Keratinocyte (primary cell): ENCODE data around the gene FAU. TPM values are rescaled to one million over a fixed set of nuclear protein-coding genes. Genes with fewer than 3 reads are reported as not detected.

Source experiments
- DNase-seq: peaks from one replicate; pipeline ENCODE4 v3.0.0-alpha.2; 2011; ENCODE audit warnings: low read depth, missing footprints, low spot score
- FAIRE-seq: peaks from 2 replicates; lab custom pipeline; 2011; peaks lifted over from hg19 to GRCh38; lab: Jason Lieb, UNC
- H2AFZ ChIP-seq: 2 replicates; pipeline ENCODE4 v1.6.0; 2012; ENCODE audit warnings: low read length, control low read depth, inconsistent platforms; ENCODE audit not compliant: control insufficient read depth
- H3K27ac ChIP-seq: 2 replicates; pipeline ENCODE4 v1.5.1; 2011; ENCODE audit warnings: low read length; ENCODE audit not compliant: control insufficient read depth, insufficient read depth
- H3K27me3 ChIP-seq: 3 replicates; pipeline ENCODE4 v1.6.0; 2011; ENCODE audit warnings: low read length; ENCODE audit not compliant: control insufficient read depth, insufficient read depth; ENCODE audit errors: extremely low read depth
- H3K36me3 ChIP-seq, 2 experiments: 2 replicates in 1 of 2; 3 replicates in 1 of 2; pipeline ENCODE4 v1.5.1; 2011; ENCODE audit warnings: low read length in 2 of 2, mild to moderate bottlenecking in 1 of 2; ENCODE audit not compliant: control insufficient read depth in 2 of 2, insufficient read depth in 2 of 2; ENCODE audit errors: extremely low read depth in 1 of 2
- H3K4me1 ChIP-seq: 3 replicates; pipeline ENCODE4 v1.5.1; 2011; ENCODE audit warnings: low read length; ENCODE audit not compliant: control insufficient read depth, insufficient read depth; ENCODE audit errors: extremely low read depth
- H3K4me2 ChIP-seq: 3 replicates; pipeline ENCODE4 v1.6.0; 2011; ENCODE audit warnings: low read depth, low read length; ENCODE audit not compliant: control insufficient read depth, insufficient read depth; ENCODE audit errors: extremely low read depth
- H3K4me3 ChIP-seq, 3 experiments: fragments of 200-600 bp in 1 of 3; sonication (generic) in 1 of 3; 2 replicates in 2 of 3; 3 replicates in 1 of 3; pipeline ENCODE4 v1.5.1; 2011 to 2016; ENCODE audit warnings: low read length in 3 of 3, mild to moderate bottlenecking in 3 of 3, control low read depth in 2 of 3, inconsistent platforms in 1 of 3, low read depth in 1 of 3, mixed read lengths in 1 of 3, mixed run types in 1 of 3, moderate library complexity in 1 of 3; ENCODE audit not compliant: control insufficient read depth in 2 of 3, insufficient read depth in 2 of 3; ENCODE audit errors: extremely low read depth in 1 of 3
- H3K79me2 ChIP-seq: 2 replicates; pipeline ENCODE4 v1.6.0; 2012; ENCODE audit warnings: low read length; ENCODE audit not compliant: control insufficient read depth, insufficient read depth
- H3K9ac ChIP-seq: 3 replicates; pipeline ENCODE4 v1.6.0; 2011; ENCODE audit warnings: low read length; ENCODE audit not compliant: control insufficient read depth, insufficient read depth; ENCODE audit errors: extremely low read depth
- H3K9me1 ChIP-seq: 3 replicates; pipeline ENCODE4 v1.6.0; 2011; ENCODE audit warnings: low read length; ENCODE audit not compliant: control insufficient read depth, insufficient read depth; ENCODE audit errors: extremely low read depth
- H3K9me3 ChIP-seq: 2 replicates; pipeline ENCODE4 v1.5.1; 2012; ENCODE audit warnings: low read depth, low read length; ENCODE audit not compliant: control insufficient read depth
- H4K20me1 ChIP-seq: 3 replicates; pipeline ENCODE4 v1.6.0; 2011; ENCODE audit warnings: low read length; ENCODE audit not compliant: control insufficient read depth, insufficient read depth; ENCODE audit errors: extremely low read depth
- EZH2 ChIP-seq: IDR thresholded peaks from one replicate; pipeline ENCODE4 v1.6.1; 2012; ENCODE audit warnings: inconsistent platforms, mild to moderate bottlenecking, low read length, moderate library complexity
- dilution Hi-C: fragments of 300-500 bp; cut with MboI; formaldehyde crosslinking; loops from one replicate; pipeline ENCODE4 v1.7.0; 2020; ENCODE audit warnings: low sequenced_read_pairs; ENCODE audit not compliant: extremely low pct_ligation_motif_present
- polyA plus RNA-seq, 5 experiments: library from polyadenylated mRNA; depleted of rRNA in 3 of 5; stranded (reverse) in 3 of 5; stranded (forward) in 1 of 5; unstranded in 1 of 5; fragments of >200 nt; gene quantifications; 1 replicate in 1 of 5; 2 replicates in 3 of 5; 3 replicates in 1 of 5; pipeline versions ENCODE4 v1.2.1 to v1.2.3, GENCODE V29; 2011 to 2012; ENCODE audit warnings: missing spikeins in 2 of 5, low read depth in 1 of 5, low replicate concordance in 1 of 5
- TF ChIP-seq, protein P1 (sequence below), 3 experiments: IDR thresholded peaks in 1 of 3; conservative IDR thresholded peaks in 1 of 3; optimal IDR thresholded peaks in 1 of 3; 2 replicates in 2 of 3; 3 replicates in 1 of 3; pipeline versions ENCODE3 to v1.5.1; 2011; ENCODE audit warnings: low read length in 3 of 3, mild to moderate bottlenecking in 3 of 3, moderate library complexity in 2 of 3, control low read depth in 1 of 3, inconsistent platforms in 1 of 3; ENCODE audit not compliant: insufficient read depth in 2 of 3; ENCODE audit errors: extremely low read depth in 1 of 3

FAU gene
- polyA plus RNA-seq, 1 donor (not counting 4 experiments of a cell fraction or from before 2014, with no cell fraction given) = 452 TPM

- FAIRE-seq (no peak), DNase-seq (no peak)
- H3K36me3 ChIP-seq = peaks cover 30 to 39% of the 10 kb centered on the region in 2 experiments
These were observed 2.7 kb upstream of the FAU start for GRCh38 chr11:65124480-65125196.

DNA sequence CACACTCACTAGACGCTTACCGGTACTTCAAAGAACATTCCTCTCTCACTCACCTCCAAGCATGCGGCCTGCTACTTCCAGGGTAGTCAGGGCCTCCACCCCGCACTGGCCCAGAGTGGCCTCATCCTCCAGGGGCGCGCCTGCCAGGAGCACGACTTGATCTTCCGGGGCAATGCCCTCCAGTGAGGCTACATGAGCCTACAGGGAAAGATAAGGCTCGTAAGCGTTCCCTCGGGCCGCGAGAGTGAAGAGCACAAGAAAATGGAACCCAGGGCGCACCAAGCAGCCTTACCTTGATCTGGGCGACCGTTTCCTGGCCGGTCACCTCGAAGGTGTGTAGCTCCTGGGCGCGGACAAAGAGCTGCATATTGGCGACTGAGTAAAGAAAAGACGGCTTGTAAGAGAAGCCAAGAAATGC is 478 bp downstream of the FAU start:
- peak overlapping the region; percentile 98 for H3K27ac ChIP-seq
- H3K9me3 ChIP-seq = no peaks in the 10 kb centered on the region
- no peak for TF ChIP-seq EZH2
- TF ChIP-seq, protein P1, sequence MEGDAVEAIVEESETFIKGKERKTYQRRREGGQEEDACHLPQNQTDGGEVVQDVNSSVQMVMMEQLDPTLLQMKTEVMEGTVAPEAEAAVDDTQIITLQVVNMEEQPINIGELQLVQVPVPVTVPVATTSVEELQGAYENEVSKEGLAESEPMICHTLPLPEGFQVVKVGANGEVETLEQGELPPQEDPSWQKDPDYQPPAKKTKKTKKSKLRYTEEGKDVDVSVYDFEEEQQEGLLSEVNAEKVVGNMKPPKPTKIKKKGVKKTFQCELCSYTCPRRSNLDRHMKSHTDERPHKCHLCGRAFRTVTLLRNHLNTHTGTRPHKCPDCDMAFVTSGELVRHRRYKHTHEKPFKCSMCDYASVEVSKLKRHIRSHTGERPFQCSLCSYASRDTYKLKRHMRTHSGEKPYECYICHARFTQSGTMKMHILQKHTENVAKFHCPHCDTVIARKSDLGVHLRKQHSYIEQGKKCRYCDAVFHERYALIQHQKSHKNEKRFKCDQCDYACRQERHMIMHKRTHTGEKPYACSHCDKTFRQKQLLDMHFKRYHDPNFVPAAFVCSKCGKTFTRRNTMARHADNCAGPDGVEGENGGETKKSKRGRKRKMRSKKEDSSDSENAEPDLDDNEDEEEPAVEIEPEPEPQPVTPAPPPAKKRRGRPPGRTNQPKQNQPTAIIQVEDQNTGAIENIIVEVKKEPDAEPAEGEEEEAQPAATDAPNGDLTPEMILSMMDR (optimal IDR thresholded peaks at IDR 0.05 in 1 of 3, IDR thresholded peaks at IDR 0.05 in 1 of 3, conservative IDR thresholded peaks at IDR 0.05 in 1 of 3; ENCODE audit: extremely low read depth in 1 of 3, insufficient read depth in 2 of 3, low read length in 3 of 3) = peak in 1 of 3 experiments; percentile 8
- dilution Hi-C loops = no loop called here
- H4K20me1 ChIP-seq = no peaks in the 10 kb centered on the region
- peaks cover 17 to 30% of the 10 kb centered on the region in 2 experiments for H3K36me3 ChIP-seq
- peak overlapping the region; percentile 89 for H3K4me2 ChIP-seq
- H3K4me3 ChIP-seq = peak overlapping the region; percentile 66 to 91 (median 91)
- H3K27me3 ChIP-seq = no peaks in the 10 kb centered on the region
- peak overlapping the region; percentile 99 for H3K9ac ChIP-seq
- peaks cover 50% of the 10 kb centered on the region for H3K79me2 ChIP-seq
- FAIRE-seq (no peak), DNase-seq (no peak)
- no peaks in the 10 kb centered on the region for H3K9me1 ChIP-seq
- peaks cover 20% of the 10 kb centered on the region for H3K4me1 ChIP-seq
- H2AFZ ChIP-seq = peak overlapping the region; percentile 52

More at GRCh38 chr11:65124480-65125196, 2.7 kb upstream of the FAU start:
- Histone ChIP-seq H2AFZ (no peak overlapping the region), H3K9ac (no peak overlapping the region), H4K20me1 (no peaks in the 10 kb centered on the region), H3K27ac (no peak overlapping the region), H3K4me1 (peaks cover 17% of the 10 kb centered on the region), H3K9me3 (no peaks in the 10 kb centered on the region), H3K4me2 (no peak overlapping the region), H3K4me3 (no peak overlapping the region), H3K9me1 (no peaks in the 10 kb centered on the region), H3K27me3 (no peaks in the 10 kb centered on the region), H3K79me2 (peaks cover 44% of the 10 kb centered on the region)
- no peak for TF ChIP-seq EZH2
- TF ChIP-seq, protein P1 (optimal IDR thresholded peaks at IDR 0.05 in 1 of 3, IDR thresholded peaks at IDR 0.05 in 1 of 3, conservative IDR thresholded peaks at IDR 0.05 in 1 of 3; ENCODE audit: extremely low read depth in 1 of 3, insufficient read depth in 2 of 3, low read length in 3 of 3) = no peak
- dilution Hi-C loops = no loop called here
